T-helper 2 cell (primary cell): ENCODE measurements around the gene ADAMTS15.

Experiments used
- DNase-seq, 5 experiments: peaks; one replicate each; pipeline versions ENCODE4 v3.0.0 to v3.0.0-alpha.2; 2012 to 2022

ADAMTS15 gene

GRCh38 chr11:130516554-130517505, 68.4 kb downstream of the ADAMTS15 start:
- DNase-seq: no peak

- no peak for DNase-seq
These were observed 69.8 kb downstream of the ADAMTS15 start for GRCh38 chr11:130518164-130518680.

- no peak for DNase-seq
These were observed 70.9 kb downstream of the ADAMTS15 start for GRCh38 chr11:130519128-130519932.

- DNase-seq: no peak
These were observed 71.8 kb downstream of the ADAMTS15 start for GRCh38 chr11:130520271-130520671.

GRCh38 chr11:130522284-130522961, 74.0 kb downstream of the ADAMTS15 start:
- DNase-seq: no peak

- no peak for DNase-seq
These were observed 74.7 kb downstream of the ADAMTS15 start for GRCh38 chr11:130523166-130523565.

GRCh38 chr11:130523609-130524008, 75.2 kb downstream of the ADAMTS15 start:
- DNase-seq: no peak

GRCh38 chr11:130524132-130524790, 75.8 kb downstream of the ADAMTS15 start:
- DNase-seq: no peak

GRCh38 chr11:130525307-130525706, 76.9 kb downstream of the ADAMTS15 start:
- no peak for DNase-seq
